Measurements from ENCODE around the gene SLC22A6. TPM values are rescaled to one million over a fixed set of nuclear protein-coding genes. Genes with fewer than 3 reads are reported as not detected.
"Not testable (repeated sequence)": the region's sequence is repeated elsewhere in the genome, so short reads cannot be mapped to it uniquely, and the experiment has no call there.

SLC22A6 gene
- polyA plus RNA-seq, 3 donors from 2014 or later = not detected

DNA sequence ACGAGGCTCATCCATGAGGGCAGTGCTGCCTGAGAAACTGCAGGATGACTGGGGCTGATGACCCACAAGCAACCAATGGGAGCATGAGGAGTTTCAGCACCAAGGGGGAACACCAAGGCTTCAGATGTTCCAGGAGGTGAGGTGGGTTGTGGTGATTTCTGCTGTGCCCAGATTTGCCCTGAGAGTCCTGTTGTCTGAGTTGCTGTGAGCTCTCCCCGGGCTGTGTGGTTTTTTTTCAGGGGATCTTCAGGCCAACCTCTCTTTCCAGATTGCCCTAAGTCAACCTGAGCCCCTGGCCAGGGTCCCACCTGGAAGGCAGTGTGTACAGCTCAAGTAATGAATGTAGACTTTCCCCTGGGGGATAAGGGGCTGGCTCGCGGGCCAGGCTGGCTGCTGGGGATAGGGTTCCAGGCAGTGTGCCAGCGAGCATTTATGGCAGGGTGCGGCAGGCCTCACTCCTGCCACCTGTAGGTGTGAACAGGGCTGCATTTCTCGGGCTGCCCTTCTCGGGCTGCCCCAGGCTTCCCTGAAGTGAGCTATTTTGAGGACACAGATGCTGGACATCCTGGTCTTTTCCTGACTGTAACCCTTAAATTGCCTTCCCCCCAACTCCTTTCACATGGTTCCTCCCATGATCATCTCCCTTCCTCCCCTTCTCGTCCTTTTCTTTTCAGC is 9.8 kb downstream of the SLC22A6 start:
- no peak for DNase-seq
- Mint-ChIP-seq H3K27ac (no peak overlapping the region), H3K9me3 (no peaks in the 10 kb centered on the region), H3K27me3 (ENCODE audit: low read depth in 3 of 3) (peaks cover 2 to 17% (median 4%) of the 10 kb centered on the region in 3 donors), H3K4me1 (no peaks in the 10 kb centered on the region), H3K36me3 (no peaks in the 10 kb centered on the region), H3K4me3 (no peak overlapping the region)

DNA sequence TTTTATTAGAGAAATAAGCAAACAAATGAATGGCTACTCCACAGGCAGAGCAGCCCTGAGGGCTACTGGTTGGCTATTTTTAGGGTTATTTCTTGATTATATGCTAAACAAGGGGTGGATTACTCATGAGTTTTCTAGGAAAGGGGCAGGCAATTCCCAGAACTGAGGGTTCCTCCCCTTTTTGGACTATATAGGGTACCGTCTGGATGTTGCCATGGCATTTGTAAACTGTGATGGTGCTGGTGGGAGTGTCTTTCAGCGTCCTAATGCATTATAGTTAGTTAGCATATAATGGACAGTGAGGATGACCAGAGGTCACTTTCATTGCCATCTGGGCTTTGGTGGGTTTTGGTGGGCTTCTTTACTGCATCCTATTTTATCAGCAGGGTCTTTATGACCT is 19.2 kb downstream of the SLC22A6 start:
- Mint-ChIP-seq H3K4me3 (no peak overlapping the region), H3K9me3 (no peaks in the 10 kb centered on the region), H3K27me3 (ENCODE audit: low read depth in 3 of 3) (peaks cover 0 to 10% (median 3%) of the 10 kb centered on the region in 3 donors), H3K36me3 (no peaks in the 10 kb centered on the region), H3K27ac (no peak overlapping the region), H3K4me1 (no peaks in the 10 kb centered on the region)
- DNase-seq = no peak

- no peak overlapping the region for H3K27ac Mint-ChIP-seq
- H3K36me3 Mint-ChIP-seq = no peaks in the 10 kb centered on the region
- DNase-seq = no peak
- H3K9me3 Mint-ChIP-seq = no peaks in the 10 kb centered on the region
- H3K4me1 Mint-ChIP-seq = no peaks in the 10 kb centered on the region
- H3K4me3 Mint-ChIP-seq = no peak overlapping the region
- peaks cover 0 to 8% (median 4%) of the 10 kb centered on the region in 3 donors for H3K27me3 Mint-ChIP-seq (ENCODE audit: low read depth in 3 of 3)
Observed at GRCh38 chr11:62962391-62962790, 22.4 kb downstream of the SLC22A6 start.

GRCh38 chr11:62961017-62961570 is 23.7 kb downstream of the SLC22A6 start:
- no peaks in the 10 kb centered on the region for H3K4me1 Mint-ChIP-seq
- DNase-seq = no peak
- H3K27me3 Mint-ChIP-seq (ENCODE audit: low read depth in 3 of 3) = peaks cover 0 to 13% (median 4%) of the 10 kb centered on the region in 3 donors
- no peaks in the 10 kb centered on the region for H3K9me3 Mint-ChIP-seq
- H3K36me3 Mint-ChIP-seq = no peaks in the 10 kb centered on the region
- H3K27ac Mint-ChIP-seq = no peak overlapping the region
- H3K4me3 Mint-ChIP-seq = no peak overlapping the region

DNA sequence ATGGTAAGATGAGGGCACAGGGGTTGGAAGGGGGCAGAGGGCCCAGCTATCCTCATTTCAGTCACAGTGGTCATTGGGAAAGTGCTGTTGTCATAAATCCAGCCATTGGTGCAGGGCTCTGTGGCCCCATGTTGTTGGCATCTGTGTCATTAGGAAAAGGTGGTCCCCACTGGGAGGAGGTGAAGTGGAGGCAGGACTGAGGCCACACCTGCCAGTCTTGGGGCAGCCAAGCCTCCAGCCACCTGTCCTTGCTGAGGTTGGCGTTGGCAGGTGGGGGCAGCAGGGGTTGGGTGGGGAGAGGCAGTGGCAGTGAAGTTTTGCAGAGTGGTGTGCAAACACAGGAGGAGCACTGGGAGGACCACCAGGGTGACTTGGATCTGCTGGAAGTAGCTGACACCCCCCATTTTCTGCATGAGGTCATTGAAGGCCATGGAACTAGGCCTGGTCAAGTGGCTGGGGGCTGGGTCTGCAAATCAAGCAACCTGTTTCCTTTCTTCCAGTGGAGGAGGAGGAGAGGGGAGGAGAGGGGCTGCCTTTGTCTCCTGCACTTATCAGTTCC is 25.3 kb downstream of the SLC22A6 start:
- no peak for DNase-seq
- Mint-ChIP-seq H3K4me1 (no peaks in the 10 kb centered on the region), H3K36me3 (no peaks in the 10 kb centered on the region), H3K27me3 (ENCODE audit: low read depth in 3 of 3) (peaks cover 0 to 16% (median 7%) of the 10 kb centered on the region in 3 donors), H3K27ac (no peak overlapping the region), H3K9me3 (no peaks in the 10 kb centered on the region), H3K4me3 (no peak overlapping the region)

DNA sequence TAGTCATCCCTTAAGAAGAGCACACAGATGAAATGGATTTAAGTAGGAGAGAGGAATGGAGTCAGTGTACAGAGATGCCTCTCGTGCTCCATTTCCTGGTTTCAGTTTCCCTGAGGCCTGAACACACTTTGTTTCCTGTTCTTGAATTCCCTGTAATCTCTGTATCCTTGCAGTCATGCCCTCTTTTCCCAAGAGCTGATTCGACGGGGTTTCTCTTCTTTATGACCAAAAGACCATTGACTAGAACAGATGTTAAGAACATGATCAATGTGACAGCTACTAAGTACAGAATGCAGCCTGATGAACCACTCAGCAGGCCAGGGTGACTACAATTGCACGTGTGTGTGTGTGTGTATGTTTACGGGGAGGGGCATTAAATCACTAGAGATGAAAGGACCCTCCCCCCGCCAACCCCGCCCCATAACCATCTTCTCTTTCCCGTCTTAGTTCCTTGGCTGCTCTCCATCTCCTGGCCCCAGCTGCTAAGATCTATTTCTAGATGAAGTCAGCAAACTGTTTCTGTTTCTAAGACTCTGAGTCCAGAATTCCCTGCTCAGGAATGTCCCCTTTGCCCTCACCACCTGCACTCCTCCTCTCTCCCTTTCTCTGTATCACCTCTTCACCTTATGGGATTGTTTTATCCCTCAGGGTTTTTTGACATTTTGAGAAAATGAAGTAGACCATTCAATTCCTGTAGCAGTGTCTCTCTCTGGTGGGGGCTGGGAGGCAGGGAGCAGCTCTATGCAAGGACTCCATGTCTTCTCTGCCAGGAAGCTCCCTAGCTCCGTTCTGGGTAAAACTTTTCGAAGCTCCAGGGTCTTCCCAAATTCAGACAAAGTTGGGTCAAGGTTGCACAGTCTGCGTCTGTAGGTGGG is 26.0 kb downstream of the SLC22A6 start:
- Mint-ChIP-seq H3K27ac (no peak overlapping the region), H3K36me3 (no peaks in the 10 kb centered on the region), H3K4me1 (no peaks in the 10 kb centered on the region), H3K4me3 (no peak overlapping the region), H3K9me3 (no peaks in the 10 kb centered on the region), H3K27me3 (ENCODE audit: low read depth in 3 of 3) (peaks cover 0 to 14% (median 7%) of the 10 kb centered on the region in 3 donors)
- no peak for DNase-seq

DNA sequence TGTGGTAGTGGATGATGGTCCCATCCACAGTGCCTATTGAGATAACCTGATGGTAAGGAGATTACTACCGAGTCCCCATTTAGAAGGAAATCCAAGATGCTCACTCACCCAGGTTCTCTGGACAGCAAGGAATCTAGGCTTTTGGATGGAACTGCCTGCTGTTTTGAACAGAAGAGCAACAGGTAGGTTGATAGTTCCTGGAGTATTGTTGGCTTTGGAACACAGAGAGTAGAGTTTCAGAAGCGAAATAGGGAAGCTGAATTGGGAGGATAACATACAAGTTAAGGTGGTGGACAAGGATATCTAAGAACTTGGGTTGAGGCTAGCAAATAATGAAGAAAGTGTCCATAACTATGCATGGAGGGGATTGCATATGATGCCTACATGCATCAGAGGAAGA is 27.6 kb downstream of the SLC22A6 start:
- peaks cover 0 to 12% (median 10%) of the 10 kb centered on the region in 3 donors for H3K27me3 Mint-ChIP-seq (ENCODE audit: low read depth in 3 of 3)
- no peaks in the 10 kb centered on the region for H3K9me3 Mint-ChIP-seq
- no peak overlapping the region for H3K4me3 Mint-ChIP-seq
- H3K36me3 Mint-ChIP-seq = no peaks in the 10 kb centered on the region
- no peaks in the 10 kb centered on the region for H3K4me1 Mint-ChIP-seq
- H3K27ac Mint-ChIP-seq = no peak overlapping the region
- no peak for DNase-seq

GRCh38 chr11:62954478-62954877 is 30.3 kb downstream of the SLC22A6 start:
- no peaks in the 10 kb centered on the region for H3K36me3 Mint-ChIP-seq
- DNase-seq = no peak
- H3K9me3 Mint-ChIP-seq = no peaks in the 10 kb centered on the region
- no peaks in the 10 kb centered on the region for H3K4me1 Mint-ChIP-seq
- peaks cover 0 to 12% (median 10%) of the 10 kb centered on the region in 3 donors for H3K27me3 Mint-ChIP-seq (ENCODE audit: low read depth in 3 of 3)
- H3K27ac Mint-ChIP-seq = no peak overlapping the region
- H3K4me3 Mint-ChIP-seq = no peak overlapping the region

- Mint-ChIP-seq H3K9me3 (no peaks in the 10 kb centered on the region), H3K36me3 (no peaks in the 10 kb centered on the region), H3K4me3 (no peak overlapping the region), H3K4me1 (no peaks in the 10 kb centered on the region), H3K27ac (peak overlapping the region in 1 of 6 donors; percentile 17), H3K27me3 (ENCODE audit: low read depth in 3 of 3) (peaks cover 0 to 12% (median 9%) of the 10 kb centered on the region in 3 donors)
- DNase-seq = no peak
Observed at GRCh38 chr11:62953811-62954210, 31.0 kb downstream of the SLC22A6 start.

DNA sequence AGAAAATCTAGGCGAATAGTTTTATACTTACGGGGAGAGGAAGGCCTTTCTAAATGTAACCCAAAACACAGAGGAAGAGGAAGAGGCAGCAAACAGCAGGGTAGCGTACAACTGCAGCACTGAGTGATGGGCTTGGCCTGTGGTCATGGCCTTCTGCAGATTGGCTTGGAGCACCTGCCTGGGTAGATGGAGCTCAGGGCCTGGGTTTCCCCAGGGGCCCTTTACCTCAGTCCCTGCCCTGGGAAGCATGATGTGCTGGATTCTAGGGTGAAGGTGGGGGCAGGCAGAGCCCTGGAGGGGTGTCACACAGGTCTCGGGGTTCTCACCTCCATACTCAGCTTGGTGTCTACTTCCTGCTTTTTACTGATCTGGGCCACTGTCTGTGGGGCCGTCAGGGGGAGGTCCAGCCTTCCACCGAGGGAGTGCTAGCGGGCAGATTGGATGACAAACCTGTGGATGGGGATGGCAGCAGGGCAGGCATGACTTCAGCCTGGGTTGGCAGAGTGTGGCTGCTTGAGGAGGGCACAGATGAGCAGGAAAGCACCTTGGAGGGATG is 35.9 kb downstream of the SLC22A6 start:
- no peak overlapping the region for H3K27ac Mint-ChIP-seq
- H3K9me3 Mint-ChIP-seq = no peaks in the 10 kb centered on the region
- no peak for DNase-seq
- no peaks in the 10 kb centered on the region for H3K4me1 Mint-ChIP-seq
- H3K36me3 Mint-ChIP-seq = no peaks in the 10 kb centered on the region
- peaks cover 0 to 9% (median 5%) of the 10 kb centered on the region in 3 donors for H3K27me3 Mint-ChIP-seq (ENCODE audit: low read depth in 3 of 3)
- no peak overlapping the region for H3K4me3 Mint-ChIP-seq

DNA sequence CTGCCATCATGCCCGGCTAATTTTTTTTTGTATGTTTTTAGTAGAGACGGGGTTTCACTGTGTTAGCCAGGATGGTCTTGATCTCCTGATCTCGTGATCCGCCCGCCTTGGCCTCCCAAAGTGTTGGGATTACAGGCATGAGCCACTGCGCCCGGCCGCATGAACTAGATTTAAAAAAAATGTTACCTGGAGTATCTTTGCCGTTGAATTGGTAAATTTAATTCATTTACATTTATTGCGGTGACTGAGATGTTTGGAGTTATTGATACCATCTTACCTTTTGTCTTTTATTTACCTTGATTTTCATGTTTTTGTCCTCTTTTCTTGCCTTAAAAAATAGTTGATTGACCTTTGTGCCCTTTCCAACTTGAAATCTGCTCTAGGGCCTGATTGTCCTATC is 39.2 kb downstream of the SLC22A6 start:
- not testable (repeated sequence) for H3K27ac Mint-ChIP-seq; H3K36me3 Mint-ChIP-seq; H3K4me3 Mint-ChIP-seq; H3K9me3 Mint-ChIP-seq; DNase-seq; H3K27me3 Mint-ChIP-seq (ENCODE audit: low read depth in 3 of 3); H3K4me1 Mint-ChIP-seq

- not testable (repeated sequence) for H3K9me3 Mint-ChIP-seq; H3K36me3 Mint-ChIP-seq; H3K27ac Mint-ChIP-seq; H3K4me1 Mint-ChIP-seq; H3K4me3 Mint-ChIP-seq; DNase-seq; H3K27me3 Mint-ChIP-seq (ENCODE audit: low read depth in 3 of 3)
Observed at GRCh38 chr11:62937528-62937927, 47.2 kb downstream of the SLC22A6 start.

DNA sequence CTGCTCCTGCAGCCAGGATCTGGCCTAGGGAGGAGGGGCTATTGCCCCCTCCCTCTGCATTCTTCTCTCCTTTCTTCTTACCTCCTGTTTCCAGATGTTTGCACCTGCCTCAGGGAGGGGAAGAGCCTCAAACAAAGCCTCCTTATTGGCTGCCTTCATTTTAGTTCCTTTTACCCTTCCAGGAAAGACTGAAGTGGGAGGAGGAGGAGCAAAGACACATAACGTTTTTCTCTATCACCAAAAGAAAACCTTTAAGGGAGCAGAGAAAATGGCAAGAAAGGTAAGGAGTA is 50.3 kb downstream of the SLC22A6 start:
- DNase-seq = no peak
- peaks cover 0 to 13% (median 1%) of the 10 kb centered on the region in 3 donors for H3K27me3 Mint-ChIP-seq (ENCODE audit: low read depth in 3 of 3)

More for the DNA sequence above, 50.3 kb downstream of the SLC22A6 start:
- H3K36me3 Mint-ChIP-seq = no peaks in the 10 kb centered on the region
- H3K4me1 Mint-ChIP-seq = no peaks in the 10 kb centered on the region
- no peak overlapping the region for H3K27ac Mint-ChIP-seq
- peaks cover 0 to 1% (median 0%) of the 10 kb centered on the region in 6 donors for H3K9me3 Mint-ChIP-seq
- no peak overlapping the region for H3K4me3 Mint-ChIP-seq

All from immature natural killer cell (primary cell).